GM19395 (cell line): Measurements from ENCODE around the gene TEKT2.

Source experiments
- ATAC-seq: cut with Tn5 transposase; IDR thresholded peaks from one replicate; pipeline ENCODE4 v1.9.1; 2021; ENCODE audit warnings: mild to moderate bottlenecking, moderate library complexity; ENCODE audit not compliant: unreplicated experiment

TEKT2 gene, protein sequence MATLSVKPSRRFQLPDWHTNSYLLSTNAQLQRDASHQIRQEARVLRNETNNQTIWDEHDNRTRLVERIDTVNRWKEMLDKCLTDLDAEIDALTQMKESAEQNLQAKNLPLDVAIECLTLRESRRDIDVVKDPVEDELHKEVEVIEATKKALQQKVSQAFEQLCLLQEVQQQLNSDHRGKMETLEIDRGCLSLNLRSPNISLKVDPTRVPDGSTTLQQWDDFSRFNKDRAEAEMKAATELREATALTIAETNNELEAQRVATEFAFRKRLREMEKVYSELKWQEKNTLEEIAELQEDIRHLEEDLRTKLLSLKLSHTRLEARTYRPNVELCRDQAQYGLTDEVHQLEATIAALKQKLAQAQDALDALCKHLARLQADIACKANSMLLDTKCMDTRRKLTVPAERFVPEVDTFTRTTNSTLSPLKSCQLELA

GRCh38 chr1:36083635-36084496 lies at the start of gene TEKT2:
Gene TEKT2 (plus strand): TSS chr1:36084094. CDS start chr1:36084922, 828 bp downstream.
- ATAC-seq = no peak

GRCh38 chr1:36034692-36035091 lies 49.2 kb upstream of the TEKT2 start:
- ATAC-seq = no peak

GRCh38 chr1:36035154-36035553 lies 48.7 kb upstream of the TEKT2 start:
- ATAC-seq = no peak

GRCh38 chr1:36040238-36040637 lies 43.7 kb upstream of the TEKT2 start:
- ATAC-seq = no peak

- no peak for ATAC-seq
Measured at GRCh38 chr1:36051821-36052220, 32.1 kb upstream of the TEKT2 start.

GRCh38 chr1:36053978-36054377 lies 29.9 kb upstream of the TEKT2 start:
- ATAC-seq = no peak

- ATAC-seq = no peak
Measured at GRCh38 chr1:36055706-36056105, 28.2 kb upstream of the TEKT2 start.

DNA sequence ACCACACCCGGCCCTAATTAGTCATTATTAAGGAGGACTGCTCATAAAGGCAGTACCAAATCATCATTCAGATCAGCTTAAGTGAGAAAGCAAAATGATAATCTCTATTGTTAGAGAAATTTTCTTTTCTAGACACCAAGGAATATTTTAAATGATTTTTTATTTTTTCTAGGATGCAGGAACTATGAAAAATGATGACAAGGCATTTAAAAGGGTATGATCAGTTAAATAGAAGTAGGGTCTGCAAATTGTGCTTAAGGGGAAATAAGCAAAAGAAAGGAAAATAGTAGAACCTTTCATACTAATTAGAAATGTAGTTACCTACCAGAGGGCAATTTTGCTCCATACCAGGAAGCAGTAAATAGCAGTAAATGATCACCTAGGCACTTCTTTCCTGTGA lies 21.6 kb upstream of the TEKT2 start:
- no peak for ATAC-seq

DNA sequence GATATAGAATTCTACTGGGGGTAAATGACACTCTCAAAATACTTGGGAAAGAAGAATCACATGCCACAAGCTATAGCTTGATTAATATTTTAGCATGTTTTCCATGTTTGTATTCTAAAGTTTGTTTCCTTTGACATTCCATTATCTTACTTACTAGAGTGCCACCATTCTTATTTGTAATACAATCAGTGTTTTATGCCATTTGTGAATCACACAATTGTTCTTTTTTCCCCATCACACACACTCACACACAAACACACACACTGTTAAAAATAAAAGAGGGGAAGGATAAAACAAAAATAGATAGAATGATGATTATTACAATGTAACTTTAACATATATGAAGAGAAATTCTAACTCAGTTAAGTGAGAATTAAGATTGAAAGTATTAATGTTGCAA lies 16.0 kb upstream of the TEKT2 start:
- no peak for ATAC-seq

GRCh38 chr1:36068866-36069265 lies 15.0 kb upstream of the TEKT2 start:
- no peak for ATAC-seq

- no peak for ATAC-seq
Measured at GRCh38 chr1:36070349-36070748, 13.5 kb upstream of the TEKT2 start.

GRCh38 chr1:36076979-36077573 lies 6.8 kb upstream of the TEKT2 start:
- no peak for ATAC-seq

- ATAC-seq = no peak
Measured at GRCh38 chr1:36080236-36080635, 3.7 kb upstream of the TEKT2 start.

- ATAC-seq = no peak
Measured at GRCh38 chr1:36080801-36081200, 3.1 kb upstream of the TEKT2 start.

DNA sequence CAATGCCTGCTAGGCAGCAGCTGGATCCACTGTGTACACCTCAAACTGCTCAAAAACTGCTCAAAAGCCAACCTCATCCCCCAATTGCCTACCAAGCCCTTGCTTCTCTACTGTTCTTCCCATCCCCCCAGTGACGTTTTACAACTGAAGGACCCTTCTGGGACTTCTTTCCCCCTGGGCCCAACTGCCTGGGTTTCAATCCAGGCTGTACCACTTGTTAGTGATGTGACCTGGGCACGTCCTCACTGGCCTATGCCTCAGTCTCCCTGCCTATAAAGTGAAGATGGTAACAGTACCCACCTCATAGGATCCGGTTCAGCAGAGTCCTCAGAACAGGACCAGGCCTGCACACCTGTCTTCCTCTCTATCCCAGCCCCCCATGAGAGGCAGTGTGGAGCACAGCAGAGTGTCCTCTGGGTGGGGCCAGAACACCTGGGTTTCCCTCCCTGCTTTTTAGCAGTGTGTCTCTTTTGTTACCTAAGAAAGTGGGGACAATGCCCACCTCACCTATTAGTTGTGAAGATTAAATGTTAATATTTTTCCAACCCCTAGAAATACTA lies 1.9 kb upstream of the TEKT2 start:
- ATAC-seq = no peak

GRCh38 chr1:36083219-36083618 lies 675 bp upstream of the TEKT2 start:
- no peak for ATAC-seq

DNA sequence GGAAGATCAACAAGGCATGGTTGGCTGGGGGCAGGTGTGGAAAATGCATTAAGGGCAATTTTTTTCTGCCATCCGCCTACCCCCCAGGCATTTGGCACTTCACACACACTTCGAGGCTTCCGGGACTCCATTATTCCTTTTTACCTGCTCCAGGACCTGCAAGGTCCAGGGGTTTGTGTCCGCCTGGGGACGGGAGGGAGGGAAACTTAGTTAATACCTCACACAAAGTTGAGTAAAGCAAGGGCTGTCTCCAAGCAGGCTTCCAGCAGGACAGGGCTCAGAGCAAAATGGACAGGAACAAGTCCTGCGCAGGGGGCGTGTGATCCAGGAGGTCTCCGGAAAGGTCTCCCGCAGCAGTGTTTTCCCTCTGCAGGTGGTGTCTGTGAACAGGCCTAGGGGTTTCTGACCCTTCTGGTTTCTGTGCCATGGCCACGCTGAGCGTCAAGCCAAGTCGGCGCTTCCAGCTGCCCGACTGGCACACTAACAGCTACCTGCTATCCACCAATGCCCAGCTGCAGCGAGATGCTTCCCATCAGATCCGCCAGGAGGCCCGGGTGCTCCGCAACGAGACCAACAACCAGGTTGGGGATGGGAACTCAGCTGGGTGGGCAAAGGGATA lies 712 bp downstream of the TEKT2 start:
- ATAC-seq = no peak

GRCh38 chr1:36085126-36085525 lies 1.2 kb downstream of the TEKT2 start:
- ATAC-seq = no peak

GRCh38 chr1:36085686-36086526 lies 2.0 kb downstream of the TEKT2 start:
- ATAC-seq = no peak
